Neuron (in vitro differentiated cells): ENCODE data around the gene UBA52.
"Not testable (repeated sequence)": the region's sequence is repeated elsewhere in the genome, so short reads cannot be mapped to it uniquely, and the experiment has no call there.

ENCODE experiments used
- H2AFZ ChIP-seq: one replicate; pipeline ENCODE4 v1.6.1; 2013; ENCODE audit warnings: low read depth, mild to moderate bottlenecking, inconsistent platforms, low read length, moderate library complexity
- H3K27me3 ChIP-seq: one replicate; pipeline ENCODE4 v1.6.1; 2013; ENCODE audit warnings: low read length; ENCODE audit not compliant: insufficient read depth
- H3K36me3 ChIP-seq: one replicate; pipeline ENCODE4 v1.6.1; 2013; ENCODE audit warnings: low read length; ENCODE audit not compliant: insufficient read depth
- H3K4me1 ChIP-seq: one replicate; pipeline ENCODE4 v1.6.1; 2013; ENCODE audit warnings: low read length; ENCODE audit not compliant: insufficient read depth
- H3K4me3 ChIP-seq: 2 replicates; pipeline ENCODE4 v1.5.1; 2013; ENCODE audit warnings: mild to moderate bottlenecking, low read length, moderate library complexity
- H3K9me3 ChIP-seq: one replicate; pipeline ENCODE4 v1.6.1; 2013; ENCODE audit warnings: low read length

UBA52 gene

DNA sequence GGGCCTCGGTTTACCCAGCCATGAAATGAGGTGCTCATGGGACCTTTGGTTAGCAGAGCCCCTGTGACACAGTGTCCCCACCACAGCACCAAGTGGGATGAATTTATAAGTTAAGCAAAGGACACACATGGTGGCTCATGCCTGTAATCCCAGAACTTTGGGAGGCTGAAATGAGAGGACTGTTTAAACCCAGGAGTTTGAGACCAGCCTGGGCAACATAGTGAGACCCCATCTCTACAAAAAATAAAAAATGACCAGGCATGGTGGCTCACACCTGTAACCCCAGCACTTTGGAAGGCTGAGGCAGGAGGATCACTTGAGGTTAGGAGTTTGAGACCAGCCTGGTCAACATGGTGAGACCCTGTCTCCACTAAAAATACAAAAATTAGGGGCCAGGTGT lies 31.5 kb upstream of the UBA52 start:
- H3K9me3 ChIP-seq, H2AFZ ChIP-seq, H3K27me3 ChIP-seq, H3K4me1 ChIP-seq, H3K4me3 ChIP-seq: not testable (repeated sequence)
- peaks cover 50% of the 10 kb centered on the region for H3K36me3 ChIP-seq

DNA sequence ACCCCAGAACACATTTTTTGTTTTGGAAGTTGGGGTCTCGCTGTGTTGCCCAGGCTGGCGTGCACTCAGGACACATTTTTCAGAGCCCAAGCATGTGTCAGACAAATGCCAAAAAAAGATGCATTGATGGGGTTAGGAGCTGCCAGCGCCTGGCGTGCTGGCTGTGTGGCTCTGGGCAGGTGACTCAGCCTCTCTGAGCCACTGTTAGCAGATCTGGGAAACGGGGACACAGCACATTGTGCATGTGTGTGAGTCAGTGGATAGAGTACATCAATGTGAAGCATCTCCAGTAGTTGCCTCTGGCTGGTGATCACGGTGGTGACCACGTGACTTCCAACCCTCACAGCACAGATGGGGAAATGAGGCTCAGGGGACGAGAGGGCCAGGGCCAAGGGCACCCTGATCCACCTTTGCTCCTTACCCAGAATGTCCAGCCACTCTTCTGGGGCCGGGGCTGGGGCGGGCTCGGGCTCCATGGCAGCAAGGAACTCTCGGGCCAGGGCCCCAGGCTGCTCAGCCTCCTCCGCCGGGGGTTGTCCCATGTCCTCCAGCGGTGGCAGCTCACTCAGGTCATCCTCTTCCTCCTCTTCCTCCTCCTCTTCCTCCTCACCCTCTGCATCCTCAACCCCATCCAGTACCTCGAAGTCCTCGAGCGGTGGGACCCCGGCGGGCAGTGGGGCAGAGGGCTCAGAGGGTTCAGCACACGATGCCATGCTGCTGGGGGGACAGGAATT lies 30.2 kb upstream of the UBA52 start:
- Histone ChIP-seq H3K4me3 (no peak overlapping the region), H3K36me3 (peaks cover 42% of the 10 kb centered on the region)

DNA sequence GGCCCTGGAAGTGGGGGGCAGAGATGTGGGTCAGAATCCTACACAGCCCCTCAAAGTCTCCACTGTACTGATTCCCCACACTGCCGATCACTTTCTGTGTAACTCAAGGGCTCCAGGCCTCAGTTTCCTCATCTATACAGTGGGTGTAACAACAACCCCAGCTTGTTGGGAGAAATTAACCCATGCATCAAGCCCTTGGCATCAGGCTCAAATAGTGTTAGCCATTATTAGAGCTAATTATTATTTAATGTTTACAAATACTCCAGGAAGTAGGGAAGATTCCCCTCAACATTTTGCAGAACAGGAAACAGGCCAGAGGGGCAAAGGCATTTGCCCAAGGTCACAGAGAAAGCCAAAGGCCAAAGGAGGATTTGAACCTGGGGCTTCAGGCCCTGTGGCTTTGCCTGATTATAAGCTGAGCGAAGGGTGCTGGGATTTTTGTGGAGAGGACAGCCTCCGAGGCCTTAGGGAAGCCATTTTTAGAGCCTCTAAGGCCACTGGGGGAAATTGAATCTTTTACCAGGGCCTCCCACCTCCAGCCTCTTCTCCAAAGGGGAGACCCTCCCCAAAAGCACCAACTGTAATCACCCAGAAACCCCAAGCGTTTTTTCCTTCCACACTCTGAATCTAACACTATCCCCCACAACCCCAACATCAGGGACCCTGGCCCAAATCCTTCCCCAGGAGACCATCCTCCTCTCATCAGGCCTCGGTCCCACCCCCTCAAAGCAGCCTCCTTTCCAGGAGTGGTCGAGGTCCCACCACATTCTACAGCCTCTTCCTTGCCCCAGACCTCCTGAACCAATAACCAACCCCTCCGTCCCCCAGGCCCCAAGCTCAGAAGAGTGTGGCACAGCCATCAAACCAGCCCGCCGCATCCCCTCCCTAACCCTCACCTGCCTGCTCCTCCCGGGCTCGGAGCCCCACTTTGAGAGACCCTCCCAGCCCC lies 29.4 kb upstream of the UBA52 start:
- no peaks in the 10 kb centered on the region for H3K9me3 ChIP-seq
- H2AFZ ChIP-seq, result no peak overlapping the region
- H3K27me3 ChIP-seq, result no peaks in the 10 kb centered on the region
- peak overlapping the region; percentile 65 for H3K4me3 ChIP-seq
- peaks cover 33% of the 10 kb centered on the region for H3K36me3 ChIP-seq
- H3K4me1 ChIP-seq, result peaks cover 10% of the 10 kb centered on the region

More for the DNA sequence above, 30.2 kb upstream of the UBA52 start:
- peaks cover 10% of the 10 kb centered on the region for H3K4me1 ChIP-seq
- no peaks in the 10 kb centered on the region for H3K9me3 ChIP-seq
- no peak overlapping the region for H2AFZ ChIP-seq
- no peaks in the 10 kb centered on the region for H3K27me3 ChIP-seq

DNA sequence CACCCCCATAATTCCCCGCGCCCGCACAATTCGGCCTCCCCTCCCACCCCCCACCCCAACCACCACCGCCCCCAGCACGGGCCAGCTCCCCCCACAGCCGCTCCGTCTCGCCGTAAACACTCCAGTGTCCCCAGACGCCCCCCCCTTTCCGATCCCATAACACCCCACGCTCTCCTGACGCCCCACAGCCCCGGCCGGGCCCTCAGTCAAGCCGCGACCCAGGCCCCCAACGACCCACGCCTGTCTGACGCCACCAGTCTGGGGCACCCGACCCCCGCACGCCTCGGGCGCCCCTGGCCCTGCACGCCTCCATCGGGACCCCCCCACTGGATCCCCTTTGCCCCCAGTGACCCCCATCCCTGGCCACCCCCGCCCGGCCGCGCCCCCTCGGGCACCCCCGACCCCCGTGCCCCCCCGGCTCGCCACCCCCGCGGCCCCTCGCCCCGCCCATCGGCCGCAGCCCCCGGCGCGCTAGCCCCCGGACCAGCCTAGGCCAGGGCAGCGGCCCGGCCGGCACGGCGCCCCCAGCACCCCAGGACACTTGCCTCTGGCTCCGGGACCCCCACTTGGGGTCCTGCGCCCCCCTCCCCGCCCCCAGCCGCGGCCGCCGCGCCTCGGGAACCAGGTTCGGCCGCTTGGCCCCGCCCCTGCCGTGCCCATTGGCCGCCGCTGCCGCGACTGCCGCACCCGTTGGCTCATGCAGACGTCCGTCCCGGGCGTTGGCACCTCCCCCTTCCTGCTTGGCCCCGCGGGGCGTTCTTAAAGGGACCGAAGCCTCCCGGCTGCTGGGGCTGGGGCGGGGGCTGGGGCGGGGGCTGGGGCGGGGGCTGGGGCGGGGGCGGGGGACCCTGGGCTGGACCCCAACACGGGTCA lies 28.5 kb upstream of the UBA52 start, which contains the start of gene FKBP8:
Gene FKBP8, minus strand, starts transcription at position 633 of the 873 bp plus-strand sequence. CDS start 1,603 bp downstream, outside the sequence.
- H3K9me3 ChIP-seq, result no peaks in the 10 kb centered on the region
- H3K27me3 ChIP-seq, result no peaks in the 10 kb centered on the region
- H2AFZ ChIP-seq, result no peak within 1 kb of the TSS
- peak within 1 kb of the TSS; percentile 65 for H3K4me3 ChIP-seq
- peaks cover 10% of the 10 kb centered on the region for H3K4me1 ChIP-seq
- H3K36me3 ChIP-seq, result peaks cover 24% of the 10 kb centered on the region

DNA sequence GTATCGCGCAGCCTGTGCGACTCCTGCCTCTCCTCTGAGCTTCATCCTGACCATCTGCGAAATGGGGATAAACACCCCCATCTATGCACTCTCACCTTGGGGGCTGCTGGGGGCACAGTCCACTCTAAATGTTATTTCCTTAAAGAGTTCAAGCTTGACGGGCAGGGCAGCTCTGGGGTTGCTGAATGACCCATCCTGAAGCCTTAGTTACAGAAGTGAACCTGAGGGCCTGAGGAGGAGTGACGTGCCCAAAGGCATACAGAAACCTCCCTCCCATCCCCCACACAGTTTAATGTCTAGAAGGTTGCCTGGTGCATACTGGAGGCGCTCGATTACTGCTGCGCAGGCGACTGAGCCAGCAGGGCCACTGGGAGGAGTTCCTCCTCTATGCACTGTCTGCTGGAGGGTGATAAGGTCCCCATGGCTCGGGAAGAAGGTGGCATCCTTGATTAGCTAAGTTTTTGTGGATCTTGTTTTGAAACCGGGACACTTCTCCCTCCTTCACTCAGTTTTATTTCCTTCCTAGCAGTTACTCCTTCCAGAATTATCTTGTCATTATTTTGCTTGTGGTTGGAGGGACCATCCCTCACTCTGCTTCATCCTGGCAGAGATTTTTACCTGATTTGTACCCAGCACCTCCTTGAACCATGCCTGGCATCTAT lies 27.7 kb upstream of the UBA52 start:
- Histone ChIP-seq H3K4me1 (peaks cover 10% of the 10 kb centered on the region), H3K4me3 (peak overlapping the region; percentile 28), H3K27me3 (no peaks in the 10 kb centered on the region), H3K9me3 (no peaks in the 10 kb centered on the region), H2AFZ (no peak overlapping the region), H3K36me3 (peaks cover 20% of the 10 kb centered on the region)

DNA sequence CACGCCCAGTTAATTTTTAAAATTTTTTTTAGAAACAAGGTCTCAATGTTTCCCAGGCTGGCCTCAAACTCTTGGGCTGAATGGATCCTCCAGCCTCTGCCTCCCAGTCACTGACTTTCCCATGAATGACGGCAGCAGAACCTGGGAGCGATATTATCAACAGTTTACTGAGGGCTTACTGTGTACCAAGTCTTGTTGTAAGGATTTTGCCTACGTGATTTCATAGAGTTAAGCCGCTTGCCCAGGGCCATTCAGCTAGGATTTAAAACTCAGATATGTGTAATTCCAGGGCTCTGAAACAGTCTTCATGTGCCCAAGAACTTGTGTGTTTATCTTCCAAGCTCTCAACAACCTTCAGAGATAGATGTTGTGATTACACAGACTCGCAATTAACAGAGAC lies 20.0 kb upstream of the UBA52 start:
- Histone ChIP-seq H3K9me3 (no peaks in the 10 kb centered on the region), H3K27me3 (no peaks in the 10 kb centered on the region), H3K4me1 (no peaks in the 10 kb centered on the region), H2AFZ (no peak overlapping the region), H3K36me3 (no peaks in the 10 kb centered on the region), H3K4me3 (no peak overlapping the region)

DNA sequence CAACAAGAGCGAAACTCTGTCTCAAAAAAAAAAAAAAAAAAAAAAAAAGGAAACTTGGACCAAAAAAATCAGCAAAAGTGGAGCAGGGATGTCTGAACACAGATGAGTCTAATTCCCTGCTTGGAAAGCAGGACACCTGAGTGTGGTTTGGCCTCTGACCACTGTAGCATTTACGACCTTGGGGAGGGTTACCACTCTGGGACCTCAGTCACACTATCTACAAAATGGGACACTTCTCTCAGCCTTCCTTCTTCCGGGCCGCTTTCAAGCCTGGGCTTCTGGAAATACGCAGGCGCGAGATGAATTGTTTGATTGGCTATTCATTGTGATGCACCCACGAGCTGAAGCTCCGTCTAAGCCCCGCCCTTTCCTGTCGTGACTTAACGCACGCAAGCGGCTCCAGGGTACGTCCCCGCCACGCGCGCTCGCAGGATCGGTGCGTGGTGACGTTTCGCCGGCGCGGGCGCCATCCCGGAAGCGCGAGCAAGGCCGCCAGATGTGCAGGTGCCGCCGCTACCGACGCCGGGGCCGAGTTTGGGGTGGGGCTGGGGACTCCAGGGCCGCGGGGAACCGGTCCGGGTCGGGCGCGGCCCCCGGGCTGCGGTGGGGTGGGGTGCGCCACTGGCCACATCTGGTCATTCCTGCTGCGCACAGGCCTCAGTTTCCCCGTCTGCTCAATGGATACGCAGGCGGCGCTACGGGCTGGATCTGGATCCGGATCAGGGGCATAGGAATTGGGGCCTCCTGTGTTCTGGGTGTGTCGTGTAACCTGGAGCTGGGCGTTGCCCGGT lies 14.1 kb upstream of the UBA52 start, which contains the start of gene KXD1:
Gene KXD1, plus strand, starts transcription at position 460 of the 791 bp plus-strand sequence. CDS start 4,187 bp downstream, outside the sequence.
- peak within 1 kb of the TSS; percentile 70 for H3K4me3 ChIP-seq
- H2AFZ ChIP-seq, result no peak within 1 kb of the TSS

DNA sequence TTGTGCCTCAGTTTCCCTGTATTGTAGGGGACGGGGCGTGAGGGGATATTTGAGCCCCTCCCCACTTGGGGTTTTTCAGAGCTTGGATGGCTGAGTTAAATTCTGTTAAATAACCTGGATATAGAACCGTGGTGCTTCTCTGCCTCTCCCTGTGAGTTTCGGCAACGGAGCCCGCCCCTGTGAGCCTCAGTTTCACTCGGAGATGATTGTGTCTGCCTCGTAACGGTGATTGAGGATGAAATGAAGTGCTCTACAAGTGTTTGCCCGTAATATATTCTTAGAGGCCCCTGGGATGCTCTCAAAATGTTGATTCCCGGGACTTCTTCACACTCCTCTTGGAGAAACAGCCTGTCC lies 13.5 kb upstream of the UBA52 start:
- peak overlapping the region; percentile 70 for H3K4me3 ChIP-seq
- no peaks in the 10 kb centered on the region for H3K27me3 ChIP-seq
- H3K9me3 ChIP-seq, result no peaks in the 10 kb centered on the region
- H3K4me1 ChIP-seq, result peaks cover 9% of the 10 kb centered on the region
- peaks cover 11% of the 10 kb centered on the region for H3K36me3 ChIP-seq
- H2AFZ ChIP-seq, result no peak overlapping the region

More for the DNA sequence above, 14.1 kb upstream of the UBA52 start, which contains the start of gene KXD1:
- H3K4me1 ChIP-seq, result peaks cover 9% of the 10 kb centered on the region
- no peaks in the 10 kb centered on the region for H3K9me3 ChIP-seq
- H3K27me3 ChIP-seq, result no peaks in the 10 kb centered on the region
- peaks cover 7% of the 10 kb centered on the region for H3K36me3 ChIP-seq

DNA sequence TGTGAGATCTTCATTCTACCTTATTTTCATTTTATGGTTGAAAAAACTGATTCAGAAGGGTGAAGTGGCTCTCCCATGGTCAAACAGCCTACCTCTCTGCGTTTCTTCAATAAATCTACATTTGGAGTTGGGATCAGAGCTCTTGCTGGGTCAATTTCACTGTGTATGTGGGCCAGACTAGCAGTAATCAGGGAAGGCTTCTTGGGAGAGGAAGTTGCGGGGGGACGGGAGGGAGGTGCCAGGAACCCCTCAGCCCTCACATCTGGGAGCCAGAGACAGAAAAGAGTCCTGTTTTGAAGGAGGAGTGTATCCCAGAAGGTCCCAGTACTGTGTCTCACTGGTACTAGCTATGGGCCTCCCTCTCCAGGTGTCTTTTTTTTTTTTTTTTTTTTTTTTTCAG lies 13.1 kb upstream of the UBA52 start:
- H3K36me3 ChIP-seq, result peaks cover 15% of the 10 kb centered on the region
- no peak overlapping the region for H2AFZ ChIP-seq
- peaks cover 9% of the 10 kb centered on the region for H3K4me1 ChIP-seq
- no peaks in the 10 kb centered on the region for H3K27me3 ChIP-seq
- H3K9me3 ChIP-seq, result no peaks in the 10 kb centered on the region
- H3K4me3 ChIP-seq, result peak overlapping the region; percentile 70

DNA sequence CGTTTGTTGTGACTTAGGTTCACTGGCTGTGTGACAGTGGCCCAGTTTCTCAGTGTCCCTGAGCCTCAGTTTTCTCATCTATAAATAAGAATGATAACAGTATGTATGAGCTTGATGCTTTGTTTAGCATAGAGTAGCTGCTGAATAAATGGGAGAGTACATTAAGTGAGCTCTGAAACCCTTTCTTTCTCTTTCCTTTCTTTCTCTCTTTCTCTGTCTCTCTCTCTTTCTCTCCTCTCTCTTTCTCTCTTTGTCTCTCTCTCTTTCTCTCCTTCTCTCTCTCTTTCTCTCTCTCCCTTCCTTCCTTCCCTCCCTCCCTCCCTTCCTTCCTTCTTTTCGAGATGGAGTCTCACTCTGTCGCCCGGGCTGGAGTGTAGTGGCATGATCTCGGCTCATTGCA lies 12.0 kb upstream of the UBA52 start:
- H3K27me3 ChIP-seq, result no peaks in the 10 kb centered on the region
- H3K4me1 ChIP-seq, result peaks cover 9% of the 10 kb centered on the region
- no peak overlapping the region for H3K4me3 ChIP-seq
- peaks cover 23% of the 10 kb centered on the region for H3K36me3 ChIP-seq
- no peaks in the 10 kb centered on the region for H3K9me3 ChIP-seq
- H2AFZ ChIP-seq, result no peak overlapping the region

DNA sequence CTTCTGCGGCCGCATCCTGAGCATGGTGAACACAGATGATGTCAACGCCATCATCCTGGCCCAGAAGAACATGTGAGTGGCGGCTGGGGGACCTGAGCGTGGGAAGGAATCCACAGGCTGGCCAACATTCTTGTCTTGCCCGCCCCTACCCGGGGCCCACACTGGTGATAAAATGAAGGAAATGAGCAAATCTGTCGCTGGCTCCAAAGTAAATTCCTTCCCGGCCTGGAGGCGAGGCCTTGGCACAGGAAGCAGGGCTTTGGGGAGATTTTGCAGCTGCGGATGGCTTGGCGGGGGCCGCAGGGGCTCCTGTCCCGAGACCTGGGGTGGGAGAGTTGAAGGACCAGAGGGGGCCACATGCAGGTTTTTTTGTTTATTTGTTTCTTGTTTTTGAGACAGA lies 9.6 kb upstream of the UBA52 start:
- Histone ChIP-seq H3K27me3 (no peaks in the 10 kb centered on the region), H3K9me3 (no peaks in the 10 kb centered on the region), H3K4me3 (no peak overlapping the region), H3K36me3 (peaks cover 35% of the 10 kb centered on the region), H3K4me1 (peaks cover 9% of the 10 kb centered on the region), H2AFZ (no peak overlapping the region)
